HS-27A (cell line): ENCODE results near the gene KAT7.

Experiments used
- DNase-seq: peaks from one replicate; pipeline ENCODE4 v3.0.0-alpha.2; 2012; ENCODE audit warnings: low read depth, missing footprints

The KAT7 gene

GRCh38 chr17:49760932-49761558 is 27.4 kb upstream of the KAT7 start:
- DNase-seq = no peak

GRCh38 chr17:49762151-49762941 is 26.1 kb upstream of the KAT7 start:
- no peak for DNase-seq

- peak; percentile 95 for DNase-seq
Measured at GRCh38 chr17:49763735-49764558, 24.5 kb upstream of the KAT7 start, which contains the start of gene FAM117A. TSS of gene FAM117A (minus strand) at chr17:49764131. CDS start at chr17:49764087, 44 bp downstream.

GRCh38 chr17:49764559-49765180 is 23.8 kb upstream of the KAT7 start:
- DNase-seq = no peak

- no peak for DNase-seq
Measured at GRCh38 chr17:49766918-49767530, 21.5 kb upstream of the KAT7 start.

- no peak for DNase-seq
Measured at GRCh38 chr17:49775546-49776260, 12.8 kb upstream of the KAT7 start.

- DNase-seq = no peak
Measured at GRCh38 chr17:49776551-49777300, 11.8 kb upstream of the KAT7 start.

GRCh38 chr17:49777563-49777962 is 10.9 kb upstream of the KAT7 start:
- DNase-seq = no peak

GRCh38 chr17:49779156-49779738 is 9.2 kb upstream of the KAT7 start:
- DNase-seq = no peak

- DNase-seq = peak; percentile 56
Measured at GRCh38 chr17:49779739-49780231, 8.7 kb upstream of the KAT7 start.

GRCh38 chr17:49783071-49783715 is 5.3 kb upstream of the KAT7 start:
- no peak for DNase-seq

GRCh38 chr17:49783791-49784190 is 4.7 kb upstream of the KAT7 start:
- no peak for DNase-seq

- DNase-seq = no peak
Measured at GRCh38 chr17:49784636-49785035, 3.8 kb upstream of the KAT7 start.

GRCh38 chr17:49787884-49788477 is 500 bp upstream of the KAT7 start:
- DNase-seq = no peak

GRCh38 chr17:49789243-49789578 is 730 bp downstream of the KAT7 start:
- DNase-seq = no peak

- DNase-seq = no peak
Measured at GRCh38 chr17:49793309-49793708, 4.8 kb downstream of the KAT7 start.

GRCh38 chr17:49795372-49795771 is 6.9 kb downstream of the KAT7 start:
- DNase-seq = no peak

GRCh38 chr17:49798182-49798581 is 9.7 kb downstream of the KAT7 start:
- DNase-seq = no peak

GRCh38 chr17:49798738-49799137 is 10.3 kb downstream of the KAT7 start:
- DNase-seq = no peak
